ENCODE measurements around the gene TARBP2. TPM values are rescaled to one million over a fixed set of nuclear protein-coding genes. Genes with fewer than 3 reads are reported as not detected.

The TARBP2 gene
- total RNA-seq: 10 to 100 TPM; 24.8 to 45.1 (median 37.0) TPM

GRCh38 chr12:53500776-53501614, at the start of gene TARBP2:
Gene TARBP2, plus strand, starts transcription at chr12:53501283. Its CDS starts 126 bp downstream, at chr12:53501409.
- intact Hi-C loops (cut with DNase I; ENCODE audit: low total_unique reads): no loop called here
- Histone ChIP-seq H3K4me1 (peaks cover 7 to 8% of the 10 kb centered on the region in 2 donors), H3K27ac (peak within 1 kb of the TSS; percentile 99 to 100), H3K9me3 (no peaks in the 10 kb centered on the region), H3K4me3 (peak within 1 kb of the TSS; percentile 63 to 70 (median 66)), H3K36me3 (no peaks in the 10 kb centered on the region), H3K27me3 (no peaks in the 10 kb centered on the region)
- TF ChIP-seq POLR2AphosphoS5 (IDR thresholded peaks at IDR 0.05): peak; percentile 64 to 80 (median 69)
- no peak for TF ChIP-seq POLR2A (IDR thresholded peaks at IDR 0.05)
- no peak for TF ChIP-seq CTCF (IDR thresholded peaks at IDR 0.05)
- peak; percentile 100 for DNase-seq (ENCODE audit: low spot score in 2 of 2)

GRCh38 chr12:53451661-53452158, 49.4 kb upstream of the TARBP2 start, which contains the start of gene PCBP2:
Gene PCBP2, plus strand, starts transcription at chr12:53452102. Its CDS starts 2,699 bp downstream, at chr12:53454801.
- DNase-seq (ENCODE audit: low spot score in 2 of 2): peak; percentile 97 to 98
- intact Hi-C loops (cut with DNase I; ENCODE audit: low total_unique reads): no loop called here
- H3K4me3 ChIP-seq: peak within 1 kb of the TSS; percentile 74 to 93 (median 78)
- no peaks in the 10 kb centered on the region for H3K36me3 ChIP-seq
- peaks cover 0 to 12% of the 10 kb centered on the region in 2 donors for H3K4me1 ChIP-seq
- H3K27ac ChIP-seq: peak within 1 kb of the TSS; percentile 97 to 98
- peak; percentile 92 to 95 (median 93) for TF ChIP-seq POLR2AphosphoS5 (IDR thresholded peaks at IDR 0.05)
- TF ChIP-seq CTCF (IDR thresholded peaks at IDR 0.05): peak; percentile 96 to 100 (median 100)
- TF ChIP-seq POLR2A (IDR thresholded peaks at IDR 0.05): no peak
- no peaks in the 10 kb centered on the region for H3K27me3 ChIP-seq
- no peaks in the 10 kb centered on the region for H3K9me3 ChIP-seq

- Histone ChIP-seq H3K36me3 (no peaks in the 10 kb centered on the region), H3K27me3 (no peaks in the 10 kb centered on the region), H3K4me1 (peaks cover 0 to 12% of the 10 kb centered on the region in 2 donors), H3K4me3 (peak overlapping the region; percentile 74 to 93 (median 78)), H3K27ac (peak overlapping the region; percentile 97 to 98), H3K9me3 (no peaks in the 10 kb centered on the region)
- TF ChIP-seq POLR2AphosphoS5 (IDR thresholded peaks at IDR 0.05): peak; percentile 46 to 85 (median 72)
- TF ChIP-seq POLR2A (IDR thresholded peaks at IDR 0.05): no peak
- peak in 2 of 3 donors; percentile 12 to 18 for TF ChIP-seq CTCF (IDR thresholded peaks at IDR 0.05)
- DNase-seq (ENCODE audit: low spot score in 2 of 2): peak; percentile 82 to 85
- intact Hi-C loops (cut with DNase I; ENCODE audit: low total_unique reads): no loop called here
These were observed 48.7 kb upstream of the TARBP2 start for GRCh38 chr12:53452159-53453077.

- no peak for DNase-seq (ENCODE audit: low spot score in 2 of 2)
- intact Hi-C loops (cut with DNase I; ENCODE audit: low total_unique reads): no loop called here
- H3K9me3 ChIP-seq: no peaks in the 10 kb centered on the region
- peaks cover 0 to 12% of the 10 kb centered on the region in 2 donors for H3K4me1 ChIP-seq
- H3K27ac ChIP-seq: peak overlapping the region in 1 of 2 donors; percentile 7
- TF ChIP-seq POLR2A (IDR thresholded peaks at IDR 0.05): no peak
- H3K36me3 ChIP-seq: no peaks in the 10 kb centered on the region
- no peaks in the 10 kb centered on the region for H3K27me3 ChIP-seq
- H3K4me3 ChIP-seq: peak overlapping the region in 2 of 3 donors; percentile 78 to 93
These were observed 47.0 kb upstream of the TARBP2 start for GRCh38 chr12:53453953-53454640.

- Histone ChIP-seq H3K36me3 (no peaks in the 10 kb centered on the region), H3K27me3 (no peaks in the 10 kb centered on the region), H3K27ac (no peak overlapping the region), H3K4me1 (peaks cover 0 to 12% of the 10 kb centered on the region in 2 donors), H3K4me3 (peak overlapping the region in 1 of 3 donors; percentile 93), H3K9me3 (no peaks in the 10 kb centered on the region)
- no peak for TF ChIP-seq POLR2A (IDR thresholded peaks at IDR 0.05)
- intact Hi-C loops (cut with DNase I; ENCODE audit: low total_unique reads): no loop called here
- DNase-seq (ENCODE audit: low spot score in 2 of 2): no peak
These were observed 46.4 kb upstream of the TARBP2 start for GRCh38 chr12:53454707-53455106.
